Uterus (tissue), 2 donors: Measurements from ENCODE around the gene RBMS3.

Experiments used
- CTCF ChIP-seq, 4 experiments: fragments of 200-600 bp in 2 of 4; fragments of 450-650 bp in 2 of 4; sonication (generic) in 2 of 4; IDR thresholded peaks; one replicate each; pipeline ENCODE4 v1.5.1; 2016 to 2019; ENCODE audit warnings: antibody characterized with exemption in 4 of 4, mild to moderate bottlenecking in 2 of 4, moderate library complexity in 1 of 4
- POLR2A ChIP-seq, 2 donors: fragments of 450-650 bp; IDR thresholded peaks; one replicate each; pipeline ENCODE4 v1.6.1; 2016; ENCODE audit warnings: antibody characterized with exemption in 2 of 2, mild to moderate bottlenecking in 1 of 2, moderate library complexity in 1 of 2

- TF ChIP-seq CTCF (IDR thresholded peaks at IDR 0.05) (no peak), POLR2A (IDR thresholded peaks at IDR 0.05) (no peak)
Observed at GRCh38 chr3:29335943-29336342, 55.1 kb downstream of the RBMS3 start.
